ENCODE data around the gene MRAS.
"Not testable (repeated sequence)": the region's sequence is repeated elsewhere in the genome, so short reads cannot be mapped to it uniquely, and the experiment has no call there.

Gene MRAS

GRCh38 chr3:138452436-138452835 lies 104.1 kb downstream of the MRAS start:
- no peaks in the 10 kb centered on the region for H3K9me3 ChIP-seq (ENCODE audit: control insufficient read depth, insufficient read depth, low read depth, low read length)
- H3K27ac ChIP-seq (ENCODE audit: extremely low read depth, low read depth, low read length): no peak overlapping the region
- H3K4me3 ChIP-seq (ENCODE audit: low read depth, low read length): no peak overlapping the region
- TF ChIP-seq SCRT2 (tag by site-specific recombination; IDR thresholded peaks at IDR 0.05): no peak
- TF ChIP-seq ZIC2 (tag by site-specific recombination; IDR thresholded peaks at IDR 0.05): peak; percentile 50; the same call in 1 of the 2 replicates
- CTCF ChIA-PET: no interaction called here
- POLR2A ChIA-PET: interaction anchor here (0.7 kb wide), 1 partner anchor 10 kb away, joined by 3 read pairs; no protein-coding TSS in a partner anchor
- no peaks in the 10 kb centered on the region for H3K4me1 ChIP-seq (ENCODE audit: control insufficient read depth, insufficient read depth, low read length)
- no peaks in the 10 kb centered on the region for H3K36me3 ChIP-seq (ENCODE audit: control insufficient read depth in 2 of 2, insufficient read depth in 1 of 2, low read length in 2 of 2)

DNA sequence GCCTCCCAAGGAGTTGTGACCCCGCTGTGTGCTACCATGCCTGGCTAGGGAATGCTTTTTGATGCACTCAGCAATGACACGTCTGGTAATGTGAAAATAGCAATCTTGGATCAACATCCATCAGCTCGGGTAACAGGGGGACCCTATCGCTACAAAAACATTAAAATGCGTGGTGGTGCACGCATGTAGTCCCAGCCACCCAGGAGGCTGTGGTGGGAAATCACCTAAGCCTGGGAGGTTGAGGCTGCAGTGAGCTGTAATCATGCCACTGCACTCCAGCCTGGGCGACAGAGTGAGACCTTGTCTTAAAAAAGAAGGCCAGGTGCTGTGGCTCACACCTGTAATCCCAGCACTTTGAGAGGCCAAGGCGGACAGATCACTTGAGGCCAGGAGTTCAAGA lies 105.6 kb downstream of the MRAS start:
- H3K36me3 ChIP-seq (ENCODE audit: control insufficient read depth in 2 of 2, insufficient read depth in 1 of 2, low read length in 2 of 2); H3K27ac ChIP-seq (ENCODE audit: extremely low read depth, low read depth, low read length); CTCF ChIA-PET; POLR2A ChIA-PET; H3K4me3 ChIP-seq (ENCODE audit: low read depth, low read length); H3K9me3 ChIP-seq (ENCODE audit: control insufficient read depth, insufficient read depth, low read depth, low read length); H3K4me1 ChIP-seq (ENCODE audit: control insufficient read depth, insufficient read depth, low read length): not testable (repeated sequence)

Measured in HEK293 (cell line).